Activated B cell treated with CpG ODN at 0.5 μM for 24 hours (primary cell): ENCODE measurements around the gene PPP4R3B. TPM values are rescaled to one million over a fixed set of nuclear protein-coding genes. Genes with fewer than 3 reads are reported as not detected.

ENCODE experiments used
- ATAC-seq: fragments of 200-7000 bp; cut with Tn5 transposase; one replicate; pipeline ENCODE4 v1.10.0; 2021; ENCODE audit warnings: low read depth, mild to moderate bottlenecking, moderate library complexity
- CTCF ChIA-PET: fragments of 350-600 bp; sonication (Branson Sonifier 250); formaldehyde crosslinking; loops from one replicate; lab custom pipeline; 2021; ENCODE audit warnings: antibody characterized with exemption; lab: Charles Lee
- POLR2A ChIA-PET: fragments of 350-600 bp; sonication (Branson Sonifier 250); formaldehyde crosslinking; loops from one replicate; lab custom pipeline; 2021; ENCODE audit warnings: antibody characterized with exemption; lab: Charles Lee
- DNase-seq: peaks from one replicate; pipeline ENCODE4 v3.0.0; 2022
- H3K27ac Mint-ChIP-seq: one replicate; pipeline ENCODE4 v1.8.0; 2020; ENCODE audit warnings: mixed read lengths
- H3K27me3 Mint-ChIP-seq: one replicate; pipeline ENCODE4 v1.8.0; 2021; ENCODE audit warnings: mixed read lengths
- H3K36me3 Mint-ChIP-seq: one replicate; pipeline ENCODE4 v1.8.0; 2021; ENCODE audit warnings: low read depth, mixed read lengths
- H3K4me1 Mint-ChIP-seq: one replicate; pipeline ENCODE4 v1.8.0; 2021; ENCODE audit warnings: mixed read lengths
- H3K4me3 Mint-ChIP-seq: one replicate; pipeline ENCODE4 v1.8.0; 2020; ENCODE audit warnings: mild to moderate bottlenecking, mixed read lengths
- H3K9me3 Mint-ChIP-seq: one replicate; pipeline ENCODE4 v1.8.0; 2020; ENCODE audit warnings: mixed read lengths
- intact Hi-C: fragments of 100-400 bp; cut with micrococcal nuclease; formaldehyde crosslinking; loops from one replicate; pipeline ENCODE4 v1.15.1; 2024
- total RNA-seq: library from RNA; stranded (reverse); gene quantifications from 2 replicates; pipeline ENCODE4 v1.2.3, GENCODE V29; 2022
- TF ChIP-seq, protein P1 (sequence below): fragments of 200-600 bp; IDR thresholded peaks from one replicate; pipeline ENCODE4 v1.8.0; 2022; ENCODE audit warnings: antibody characterized with exemption, mild to moderate bottlenecking

Gene PPP4R3B
- total RNA-seq, 1 donor from 2014 or later = 82.4 TPM

GRCh38 chr2:55518841-55519165 lies 98.6 kb downstream of the PPP4R3B start:
- intact Hi-C loops = loop anchor here (1.0 to 10.0 kb wide), 9 partner anchors 98 to 1752 kb away; partner anchors contain the start of genes ACYP2, ASB3, CCDC88A and CHAC2
- H3K4me3 Mint-ChIP-seq = peak overlapping the region; percentile 98
- peak overlapping the region; percentile 96 for H3K27ac Mint-ChIP-seq
- DNase-seq = no peak
- no peaks in the 10 kb centered on the region for H3K9me3 Mint-ChIP-seq
- H3K4me1 Mint-ChIP-seq = peaks cover 16% of the 10 kb centered on the region
- H3K36me3 Mint-ChIP-seq = peaks cover 16% of the 10 kb centered on the region
- CTCF ChIA-PET = no interaction called here
- H3K27me3 Mint-ChIP-seq = no peaks in the 10 kb centered on the region
- ATAC-seq = peak; percentile 2
- TF ChIP-seq, protein P1, sequence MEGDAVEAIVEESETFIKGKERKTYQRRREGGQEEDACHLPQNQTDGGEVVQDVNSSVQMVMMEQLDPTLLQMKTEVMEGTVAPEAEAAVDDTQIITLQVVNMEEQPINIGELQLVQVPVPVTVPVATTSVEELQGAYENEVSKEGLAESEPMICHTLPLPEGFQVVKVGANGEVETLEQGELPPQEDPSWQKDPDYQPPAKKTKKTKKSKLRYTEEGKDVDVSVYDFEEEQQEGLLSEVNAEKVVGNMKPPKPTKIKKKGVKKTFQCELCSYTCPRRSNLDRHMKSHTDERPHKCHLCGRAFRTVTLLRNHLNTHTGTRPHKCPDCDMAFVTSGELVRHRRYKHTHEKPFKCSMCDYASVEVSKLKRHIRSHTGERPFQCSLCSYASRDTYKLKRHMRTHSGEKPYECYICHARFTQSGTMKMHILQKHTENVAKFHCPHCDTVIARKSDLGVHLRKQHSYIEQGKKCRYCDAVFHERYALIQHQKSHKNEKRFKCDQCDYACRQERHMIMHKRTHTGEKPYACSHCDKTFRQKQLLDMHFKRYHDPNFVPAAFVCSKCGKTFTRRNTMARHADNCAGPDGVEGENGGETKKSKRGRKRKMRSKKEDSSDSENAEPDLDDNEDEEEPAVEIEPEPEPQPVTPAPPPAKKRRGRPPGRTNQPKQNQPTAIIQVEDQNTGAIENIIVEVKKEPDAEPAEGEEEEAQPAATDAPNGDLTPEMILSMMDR = no peak
- POLR2A ChIA-PET = interaction anchor here (0.6 to 3.1 kb wide), 10 partner anchors 76 to 1751 kb away, joined by 3 to 43 read pairs (median 4); partner anchors contain the start of genes CHAC2, CLHC1, PPP4R3B and RPS27A

DNA sequence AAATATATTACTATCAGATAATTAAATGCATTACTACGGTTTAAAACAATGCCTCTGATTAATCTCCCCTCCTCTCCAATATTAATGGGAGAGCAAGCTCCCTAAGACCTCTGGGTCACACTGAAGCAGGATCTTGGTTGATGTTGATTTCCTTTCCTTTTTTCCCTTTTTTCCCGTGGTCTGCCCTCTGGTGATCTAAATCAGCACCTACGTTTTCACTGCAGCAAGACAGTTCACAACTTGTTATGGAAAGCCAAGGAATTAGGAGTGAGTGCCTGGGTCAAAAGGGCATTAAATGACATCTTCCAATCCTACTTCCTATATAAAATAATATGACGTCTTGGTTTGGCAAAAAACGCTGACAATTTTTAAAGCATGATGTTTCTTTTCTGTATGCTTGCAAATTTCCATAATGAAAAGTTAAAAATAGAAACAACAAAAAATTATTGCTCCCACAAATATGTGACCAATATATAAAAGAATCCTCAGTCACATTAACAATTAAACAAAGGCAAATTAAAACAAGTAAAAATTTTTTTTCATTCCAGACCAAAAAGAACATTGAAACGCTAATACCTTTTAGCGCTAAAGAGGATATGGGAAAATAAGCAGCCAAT lies 105.8 kb downstream of the PPP4R3B start:
- intact Hi-C loops = loop anchor here (10.0 kb wide), 1 partner anchor 1397 kb away; the partner anchor contains the start of gene ACYP2
- Mint-ChIP-seq H3K4me1 (no peaks in the 10 kb centered on the region), H3K27ac (no peak overlapping the region), H3K36me3 (no peaks in the 10 kb centered on the region), H3K4me3 (no peak overlapping the region), H3K27me3 (no peaks in the 10 kb centered on the region), H3K9me3 (no peaks in the 10 kb centered on the region)
- CTCF ChIA-PET = no interaction called here
- ATAC-seq = no peak
- POLR2A ChIA-PET = no interaction called here
- TF ChIP-seq, protein P1 = no peak
- no peak for DNase-seq

DNA sequence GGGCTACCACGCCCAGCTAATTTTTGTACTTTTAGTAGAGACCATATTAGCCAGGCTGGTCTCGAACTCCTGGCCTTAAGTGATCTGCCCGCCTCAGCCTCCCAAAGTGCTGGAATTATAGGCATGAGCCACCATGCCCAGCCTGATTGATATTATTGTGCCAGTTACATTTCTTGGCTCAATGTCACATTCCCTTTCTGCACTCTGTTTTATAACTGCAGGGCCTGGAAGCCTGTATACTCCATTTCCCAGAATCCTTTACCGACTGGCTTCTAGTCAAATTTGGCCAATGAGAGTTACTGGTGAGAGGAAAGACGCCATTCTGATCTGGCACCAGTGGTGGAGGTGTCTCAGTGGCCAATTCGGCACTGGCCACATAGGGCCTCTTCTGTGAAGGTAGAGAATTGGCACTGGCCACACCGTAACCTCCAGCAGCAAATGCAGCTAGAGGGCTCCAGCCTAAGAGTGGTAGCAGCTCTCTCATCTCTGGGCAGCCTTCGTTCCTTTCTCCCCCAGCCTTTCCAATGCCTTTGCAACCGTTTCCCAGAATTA lies 114.8 kb downstream of the PPP4R3B start:
- TF ChIP-seq, protein P1 = no peak
- Mint-ChIP-seq H3K9me3 (no peaks in the 10 kb centered on the region), H3K4me3 (no peak overlapping the region), H3K36me3 (no peaks in the 10 kb centered on the region), H3K27me3 (peaks cover 2% of the 10 kb centered on the region), H3K4me1 (no peaks in the 10 kb centered on the region), H3K27ac (no peak overlapping the region)
- no peak for DNase-seq
- ATAC-seq = no peak
- ChIA-PET POLR2A (no interaction called here), CTCF (no interaction called here)
- intact Hi-C loops = no loop called here

DNA sequence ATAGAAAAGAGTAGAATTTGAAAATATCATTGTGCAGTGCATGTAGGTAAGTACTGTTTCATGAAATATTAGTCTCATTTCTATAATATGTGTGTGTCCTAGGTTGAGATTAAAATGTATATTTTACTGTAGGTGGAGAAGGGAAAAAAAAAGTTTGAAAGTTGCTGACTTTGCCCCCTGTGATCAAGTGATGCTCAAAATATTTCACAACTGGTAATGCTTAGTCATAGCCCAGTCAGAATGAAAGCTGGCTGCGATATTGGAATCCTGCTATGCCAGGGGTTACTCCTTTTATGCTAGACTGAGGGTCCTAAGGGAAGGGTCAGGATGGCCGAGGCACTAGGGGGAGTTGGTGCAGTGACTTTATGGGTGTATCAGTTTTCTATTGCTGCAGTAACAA lies 117.4 kb downstream of the PPP4R3B start:
- intact Hi-C loops = no loop called here
- Mint-ChIP-seq H3K27me3 (peaks cover 2% of the 10 kb centered on the region), H3K27ac (no peak overlapping the region), H3K36me3 (no peaks in the 10 kb centered on the region), H3K9me3 (peaks cover 2% of the 10 kb centered on the region), H3K4me3 (no peak overlapping the region), H3K4me1 (no peaks in the 10 kb centered on the region)
- ATAC-seq (no peak), DNase-seq (no peak)
- CTCF ChIA-PET = no interaction called here
- POLR2A ChIA-PET = no interaction called here
- TF ChIP-seq, protein P1 = no peak

DNA sequence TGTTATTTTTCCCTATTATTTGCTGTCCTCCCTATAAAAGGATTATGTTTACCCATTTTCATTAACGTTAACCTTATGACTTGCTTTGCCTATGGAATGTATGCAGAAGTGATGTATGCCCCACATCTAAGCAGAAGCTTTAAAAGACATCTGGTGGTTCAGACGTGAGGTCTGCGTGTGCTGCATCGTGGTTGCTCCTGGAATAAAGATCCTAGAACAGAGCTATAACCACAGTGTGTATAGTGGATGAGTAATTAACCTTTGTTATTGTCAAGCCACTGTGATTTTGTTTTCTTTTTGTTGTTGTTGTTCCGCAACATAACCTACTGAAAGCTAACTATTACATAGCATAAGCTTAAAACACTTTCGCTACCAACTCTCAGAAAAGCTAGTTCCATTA lies 118.8 kb downstream of the PPP4R3B start:
- intact Hi-C loops = no loop called here
- no peak overlapping the region for H3K27ac Mint-ChIP-seq

More for the DNA sequence above, 118.8 kb downstream of the PPP4R3B start:
- no peak overlapping the region for H3K4me3 Mint-ChIP-seq
- H3K36me3 Mint-ChIP-seq = no peaks in the 10 kb centered on the region
- DNase-seq = no peak
- ChIA-PET POLR2A (no interaction called here), CTCF (no interaction called here)
- H3K27me3 Mint-ChIP-seq = no peaks in the 10 kb centered on the region
- H3K4me1 Mint-ChIP-seq = no peaks in the 10 kb centered on the region
- ATAC-seq = no peak
- TF ChIP-seq, protein P1 = no peak
- H3K9me3 Mint-ChIP-seq = peaks cover 2% of the 10 kb centered on the region

Other genes with a start within 250 kb of the PPP4R3B start
- gene CCDC88A, start 197.8 kb downstream of the PPP4R3B start, total RNA-seq = 25.6 and 35.6 TPM in 2 replicates
- 15.9 and 17.1 TPM in 2 replicates for gene CFAP36, start 97.9 kb downstream of the PPP4R3B start, total RNA-seq
- gene PNPT1, start 76.2 kb upstream of the PPP4R3B start, total RNA-seq = 26.6 and 35.8 TPM in 2 replicates